NT2/D1 (cell line): ENCODE data around the gene SDHAF4.

Experiments
- DNase-seq: peaks from one replicate; pipeline ENCODE4 v3.0.0-alpha.2; 2011; ENCODE audit warnings: low read depth, low spot score
- H3K27me3 ChIP-seq: 2 replicates; pipeline ENCODE4 v1.6.0; 2011; ENCODE audit warnings: mild to moderate bottlenecking; ENCODE audit not compliant: insufficient read length, insufficient read depth
- H3K36me3 ChIP-seq: 2 replicates; pipeline ENCODE4 v1.6.1; 2011; ENCODE audit warnings: mild to moderate bottlenecking, low read length, mixed read lengths; ENCODE audit not compliant: insufficient read depth, insufficient read length
- H3K4me1 ChIP-seq: 2 replicates; pipeline ENCODE4 v1.5.1; 2011; ENCODE audit not compliant: insufficient read depth, insufficient read length
- H3K4me3 ChIP-seq: 2 replicates; pipeline ENCODE4 v1.5.1; 2011; ENCODE audit warnings: low read depth; ENCODE audit not compliant: insufficient read length
- H3K9ac ChIP-seq: 2 replicates; pipeline ENCODE4 v1.6.0; 2011; ENCODE audit warnings: low read depth; ENCODE audit not compliant: insufficient read length
- H3K9me3 ChIP-seq: 2 replicates; pipeline ENCODE4 v1.5.1; 2011; ENCODE audit warnings: mild to moderate bottlenecking, low read length; ENCODE audit not compliant: insufficient read depth
- SUZ12 ChIP-seq: IDR thresholded peaks from 2 replicates; pipeline ENCODE4 v1.6.1; 2011; ENCODE audit not compliant: insufficient read length, insufficient read depth; ENCODE audit errors: extremely low read depth
- YY1 ChIP-seq: IDR thresholded peaks from 2 replicates; pipeline ENCODE4 v1.6.1; 2011; ENCODE audit not compliant: insufficient read length, insufficient read depth
- ZNF274 ChIP-seq: IDR thresholded peaks from 2 replicates; pipeline ENCODE4 v1.6.1; 2011; ENCODE audit warnings: mild to moderate bottlenecking, low read depth, low read length

The SDHAF4 gene

GRCh38 chr6:70566751-70567382, at the start of gene SDHAF4:
TSS of gene SDHAF4 (plus strand) at chr6:70566930. CDS start at chr6:70566941, 11 bp downstream.
- no peaks in the 10 kb centered on the region for H3K9me3 ChIP-seq
- DNase-seq: peak; percentile 63
- H3K27me3 ChIP-seq: no peaks in the 10 kb centered on the region
- no peak for TF ChIP-seq ZNF274
- peak; percentile 54 for TF ChIP-seq YY1
- no peak for TF ChIP-seq SUZ12
- H3K4me3 ChIP-seq: peak within 1 kb of the TSS; percentile 83
- H3K36me3 ChIP-seq: peaks cover 8% of the 10 kb centered on the region
- H3K9ac ChIP-seq: peak within 1 kb of the TSS; percentile 93
- no peaks in the 10 kb centered on the region for H3K4me1 ChIP-seq

GRCh38 chr6:70518723-70519122, 48.0 kb upstream of the SDHAF4 start:
- no peak for DNase-seq
- no peaks in the 10 kb centered on the region for H3K36me3 ChIP-seq
- no peak overlapping the region for H3K9ac ChIP-seq
- TF ChIP-seq YY1: no peak
- no peak for TF ChIP-seq ZNF274
- no peak for TF ChIP-seq SUZ12
- no peaks in the 10 kb centered on the region for H3K9me3 ChIP-seq
- H3K27me3 ChIP-seq: no peaks in the 10 kb centered on the region
- H3K4me1 ChIP-seq: no peaks in the 10 kb centered on the region
- no peak overlapping the region for H3K4me3 ChIP-seq

GRCh38 chr6:70520575-70520974, 46.2 kb upstream of the SDHAF4 start:
- H3K36me3 ChIP-seq: peaks cover 6% of the 10 kb centered on the region
- DNase-seq: no peak
- H3K9me3 ChIP-seq: no peaks in the 10 kb centered on the region
- TF ChIP-seq YY1 (no peak), SUZ12 (no peak), ZNF274 (no peak)
- no peak overlapping the region for H3K4me3 ChIP-seq
- H3K27me3 ChIP-seq: no peaks in the 10 kb centered on the region
- H3K4me1 ChIP-seq: no peaks in the 10 kb centered on the region
- H3K9ac ChIP-seq: no peak overlapping the region

GRCh38 chr6:70524721-70525286, 41.9 kb upstream of the SDHAF4 start:
- no peak for DNase-seq
- no peak for TF ChIP-seq ZNF274
- TF ChIP-seq YY1: no peak
- TF ChIP-seq SUZ12: no peak
- H3K27me3 ChIP-seq: no peaks in the 10 kb centered on the region
- H3K9ac ChIP-seq: no peak overlapping the region
- H3K4me3 ChIP-seq: no peak overlapping the region
- no peaks in the 10 kb centered on the region for H3K9me3 ChIP-seq
- no peaks in the 10 kb centered on the region for H3K4me1 ChIP-seq
- H3K36me3 ChIP-seq: peaks cover 9% of the 10 kb centered on the region

GRCh38 chr6:70527071-70527737, 39.5 kb upstream of the SDHAF4 start:
- DNase-seq: no peak
- peaks cover 12% of the 10 kb centered on the region for H3K36me3 ChIP-seq
- TF ChIP-seq SUZ12: no peak
- TF ChIP-seq ZNF274: no peak
- no peak for TF ChIP-seq YY1
- H3K9ac ChIP-seq: no peak overlapping the region
- H3K27me3 ChIP-seq: no peaks in the 10 kb centered on the region
- no peak overlapping the region for H3K4me3 ChIP-seq
- no peaks in the 10 kb centered on the region for H3K9me3 ChIP-seq
- no peaks in the 10 kb centered on the region for H3K4me1 ChIP-seq

- Histone ChIP-seq H3K36me3 (peaks cover 9% of the 10 kb centered on the region), H3K9ac (no peak overlapping the region), H3K4me1 (no peaks in the 10 kb centered on the region), H3K27me3 (no peaks in the 10 kb centered on the region), H3K4me3 (no peak overlapping the region), H3K9me3 (no peaks in the 10 kb centered on the region)
- DNase-seq: no peak
- TF ChIP-seq YY1 (no peak), SUZ12 (no peak), ZNF274 (no peak)
Measured at GRCh38 chr6:70530023-70530422, 36.7 kb upstream of the SDHAF4 start.

- TF ChIP-seq ZNF274 (no peak), SUZ12 (no peak), YY1 (no peak)
- Histone ChIP-seq H3K9ac (no peak overlapping the region), H3K27me3 (no peaks in the 10 kb centered on the region), H3K4me1 (no peaks in the 10 kb centered on the region), H3K9me3 (no peaks in the 10 kb centered on the region), H3K4me3 (no peak overlapping the region), H3K36me3 (peaks cover 7% of the 10 kb centered on the region)
- DNase-seq: no peak
Measured at GRCh38 chr6:70531133-70531532, 35.6 kb upstream of the SDHAF4 start.
